ENCODE measurements around the gene DLX1. TPM values are rescaled to one million over a fixed set of nuclear protein-coding genes. Genes with fewer than 3 reads are reported as not detected.

The DLX1 gene
- total RNA-seq, 1 experiment from 2014 or later, result 0.87 TPM

DNA sequence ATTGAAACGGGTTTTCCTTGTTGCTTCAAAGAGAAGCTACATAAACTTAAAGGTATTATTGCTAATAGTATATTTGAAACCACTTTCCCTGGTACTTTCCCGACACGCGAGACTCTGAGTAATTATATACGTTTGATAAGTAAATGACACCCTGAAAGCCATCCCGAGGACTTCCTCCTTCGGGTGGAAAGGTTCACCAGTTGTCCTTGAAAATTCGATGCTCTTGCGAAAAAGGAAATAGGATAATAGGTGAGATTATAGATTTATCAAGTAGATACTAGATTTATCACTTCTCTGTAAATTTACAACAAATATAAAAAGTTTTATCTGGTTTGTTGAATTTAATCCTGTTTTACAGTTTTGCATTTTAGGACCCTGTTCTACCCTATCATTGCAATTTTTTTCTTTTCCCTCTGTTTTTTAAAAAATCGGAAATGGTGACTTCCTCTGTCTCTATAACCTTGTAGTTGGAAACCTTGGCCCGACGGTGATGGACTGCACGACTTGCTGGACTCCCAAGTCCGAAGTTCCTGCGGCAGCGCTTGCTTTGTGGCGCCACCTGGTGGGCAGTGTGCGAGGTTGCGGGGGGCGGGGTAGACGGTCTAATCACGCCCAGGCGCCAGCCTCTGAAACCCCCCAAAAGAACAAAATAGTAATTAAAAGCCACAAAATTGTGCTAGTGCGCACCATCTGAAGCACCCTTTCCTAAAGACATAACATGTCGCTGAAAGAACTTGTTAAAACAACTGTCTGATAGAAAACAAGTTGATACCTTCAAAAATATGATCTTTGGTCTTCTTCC lies 18.4 kb downstream of the DLX1 start:
- H2AFZ ChIP-seq, result peak overlapping the region; percentile 97
- peaks cover 25% of the 10 kb centered on the region for H3F3A ChIP-seq (ENCODE audit: insufficient read depth, low read depth)
- no peaks in the 10 kb centered on the region for H3K9me3 ChIP-seq (ENCODE audit: insufficient read depth, low read depth)
- H3K27ac ChIP-seq, result no peak overlapping the region
- peak overlapping the region; percentile 73 for H3K4me3 ChIP-seq
- no peaks in the 10 kb centered on the region for H3K36me3 ChIP-seq (ENCODE audit: low read depth)
- H3K9me2 ChIP-seq (ENCODE audit: insufficient read depth), result no peaks in the 10 kb centered on the region
- no peaks in the 10 kb centered on the region for H4K20me1 ChIP-seq (ENCODE audit: insufficient read depth)
- intact Hi-C loops (cut with micrococcal nuclease; ENCODE audit: unreplicated experiment), result loop anchor here (1.0 to 10.0 kb wide), 12 partner anchors 123 to 1175 kb away; partner anchors contain the start of genes DCAF17, GORASP2, HAT1 and METTL8
- BruUV-seq (replicated peaks), result no TSS peak
- ChIA-PET CTCF (interaction anchor here (0.5 to 2.6 kb wide), 11 partner anchors 10 to 931 kb away, joined by 3 to 10 read pairs (median 4); no protein-coding TSS in a partner anchor), POLR2A (ENCODE audit: unreplicated experiment) (no interaction called here)
- no peaks in the 10 kb centered on the region for H3K27me3 ChIP-seq (ENCODE audit: insufficient read depth, low read depth)
- H3K4me2 ChIP-seq, result peak overlapping the region; percentile 83
- no peaks in the 10 kb centered on the region for H3K79me2 ChIP-seq (ENCODE audit: low read depth)
- peaks cover 24% of the 10 kb centered on the region for H3K4me1 ChIP-seq (replicated peaks; ENCODE audit: insufficient read depth)
- DNase-seq, result peak; percentile 91 to 97
- TF ChIP-seq EZH2 (IDR thresholded peaks at IDR 0.05; ENCODE audit: low read depth), result no peak
- TF ChIP-seq, protein P1, sequence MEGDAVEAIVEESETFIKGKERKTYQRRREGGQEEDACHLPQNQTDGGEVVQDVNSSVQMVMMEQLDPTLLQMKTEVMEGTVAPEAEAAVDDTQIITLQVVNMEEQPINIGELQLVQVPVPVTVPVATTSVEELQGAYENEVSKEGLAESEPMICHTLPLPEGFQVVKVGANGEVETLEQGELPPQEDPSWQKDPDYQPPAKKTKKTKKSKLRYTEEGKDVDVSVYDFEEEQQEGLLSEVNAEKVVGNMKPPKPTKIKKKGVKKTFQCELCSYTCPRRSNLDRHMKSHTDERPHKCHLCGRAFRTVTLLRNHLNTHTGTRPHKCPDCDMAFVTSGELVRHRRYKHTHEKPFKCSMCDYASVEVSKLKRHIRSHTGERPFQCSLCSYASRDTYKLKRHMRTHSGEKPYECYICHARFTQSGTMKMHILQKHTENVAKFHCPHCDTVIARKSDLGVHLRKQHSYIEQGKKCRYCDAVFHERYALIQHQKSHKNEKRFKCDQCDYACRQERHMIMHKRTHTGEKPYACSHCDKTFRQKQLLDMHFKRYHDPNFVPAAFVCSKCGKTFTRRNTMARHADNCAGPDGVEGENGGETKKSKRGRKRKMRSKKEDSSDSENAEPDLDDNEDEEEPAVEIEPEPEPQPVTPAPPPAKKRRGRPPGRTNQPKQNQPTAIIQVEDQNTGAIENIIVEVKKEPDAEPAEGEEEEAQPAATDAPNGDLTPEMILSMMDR (conservative IDR thresholded peaks at IDR 0.05), result peak; percentile 100

DNA sequence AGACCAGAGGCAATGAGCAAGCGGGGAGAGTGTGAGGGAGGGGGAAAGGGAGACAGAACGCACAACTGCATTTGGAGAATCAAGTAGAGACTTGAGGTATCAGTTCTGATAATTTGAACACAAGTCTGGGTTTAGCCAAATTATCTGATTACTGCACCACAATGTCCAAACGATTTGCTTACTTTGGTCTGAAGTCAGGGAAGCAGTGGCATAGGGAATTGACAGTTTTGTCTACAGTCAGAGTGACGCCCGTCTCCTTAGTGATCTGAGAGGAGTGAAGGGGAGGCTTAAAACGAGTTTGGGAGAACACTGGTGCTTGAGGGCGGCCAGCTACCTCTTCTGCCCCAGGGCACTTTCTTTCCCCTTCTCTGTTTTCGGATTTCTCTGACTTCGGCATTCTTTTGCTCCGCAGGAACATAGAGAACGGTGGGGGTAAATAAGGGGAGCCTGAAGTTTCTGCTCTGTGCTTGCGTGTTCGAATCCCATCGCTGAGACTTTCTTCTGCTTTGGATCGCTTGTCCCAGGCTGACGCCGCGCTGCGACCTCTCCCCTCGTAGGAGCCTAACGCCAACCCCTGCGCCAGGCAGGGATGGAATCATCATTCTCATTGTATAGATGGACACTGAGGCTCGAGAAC lies 20.3 kb downstream of the DLX1 start:
- intact Hi-C loops (cut with micrococcal nuclease; ENCODE audit: unreplicated experiment), result loop anchor here (10.0 kb wide), 2 partner anchors 671 to 1131 kb away; partner anchors contain the start of genes DCAF17 and METTL8
- no peak overlapping the region for H2AFZ ChIP-seq
- no peak overlapping the region for H3K4me3 ChIP-seq

More for the DNA sequence above, 20.3 kb downstream of the DLX1 start:
- Histone ChIP-seq H3K27me3 (ENCODE audit: insufficient read depth, low read depth) (no peaks in the 10 kb centered on the region), H3K79me2 (ENCODE audit: low read depth) (no peaks in the 10 kb centered on the region), H3F3A (ENCODE audit: insufficient read depth, low read depth) (peaks cover 12% of the 10 kb centered on the region; the same call in 1 of the 2 replicates), H3K27ac (no peak overlapping the region), H3K36me3 (ENCODE audit: low read depth) (no peaks in the 10 kb centered on the region), H3K9me2 (ENCODE audit: insufficient read depth) (no peaks in the 10 kb centered on the region), H4K20me1 (ENCODE audit: insufficient read depth) (no peaks in the 10 kb centered on the region), H3K9me3 (ENCODE audit: insufficient read depth, low read depth) (no peaks in the 10 kb centered on the region), H3K4me2 (no peak overlapping the region), H3K4me1 (replicated peaks; ENCODE audit: insufficient read depth) (peaks cover 10% of the 10 kb centered on the region)
- POLR2A ChIA-PET (ENCODE audit: unreplicated experiment), result interaction anchor here (0.6 kb wide), 1 partner anchor 662 kb away, joined by 5 read pairs; no protein-coding TSS in a partner anchor
- no peak for DNase-seq
- BruUV-seq (replicated peaks), result no TSS peak
- TF ChIP-seq, protein P1 (conservative IDR thresholded peaks at IDR 0.05), result no peak
- TF ChIP-seq EZH2 (IDR thresholded peaks at IDR 0.05; ENCODE audit: low read depth), result no peak
- CTCF ChIA-PET, result interaction anchor here (0.6 to 1.3 kb wide), 4 partner anchors 10 to 398 kb away, joined by 3 to 5 read pairs (median 4); no protein-coding TSS in a partner anchor

All from PC-9 (cell line).